ENCODE measurements around the gene CDYL2. TPM values are rescaled to one million over a fixed set of nuclear protein-coding genes. Genes with fewer than 3 reads are reported as not detected.

Gene CDYL2
- total RNA-seq, 1 donor from 2014 or later: 5.4 TPM

DNA sequence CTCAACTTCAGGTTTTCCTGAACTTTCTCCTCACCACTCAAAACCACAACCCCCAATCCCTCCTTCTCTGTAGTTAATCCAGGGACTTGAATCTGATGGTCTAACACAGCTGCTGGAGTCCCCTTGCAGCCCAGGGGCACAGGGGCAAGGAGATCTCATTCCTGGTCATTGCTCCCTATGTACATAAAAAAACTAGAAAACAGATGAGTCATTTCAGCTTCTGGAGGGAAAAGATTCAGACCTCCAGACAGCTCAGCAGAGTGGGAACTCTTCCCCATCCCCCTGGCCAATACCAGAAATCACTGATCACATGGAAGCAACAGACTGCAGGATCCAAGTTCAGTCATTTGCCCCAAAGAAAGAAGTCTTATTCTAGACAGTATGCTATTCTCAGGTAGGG is 201.5 kb downstream of the CDYL2 start:
- TF ChIP-seq, protein P1, sequence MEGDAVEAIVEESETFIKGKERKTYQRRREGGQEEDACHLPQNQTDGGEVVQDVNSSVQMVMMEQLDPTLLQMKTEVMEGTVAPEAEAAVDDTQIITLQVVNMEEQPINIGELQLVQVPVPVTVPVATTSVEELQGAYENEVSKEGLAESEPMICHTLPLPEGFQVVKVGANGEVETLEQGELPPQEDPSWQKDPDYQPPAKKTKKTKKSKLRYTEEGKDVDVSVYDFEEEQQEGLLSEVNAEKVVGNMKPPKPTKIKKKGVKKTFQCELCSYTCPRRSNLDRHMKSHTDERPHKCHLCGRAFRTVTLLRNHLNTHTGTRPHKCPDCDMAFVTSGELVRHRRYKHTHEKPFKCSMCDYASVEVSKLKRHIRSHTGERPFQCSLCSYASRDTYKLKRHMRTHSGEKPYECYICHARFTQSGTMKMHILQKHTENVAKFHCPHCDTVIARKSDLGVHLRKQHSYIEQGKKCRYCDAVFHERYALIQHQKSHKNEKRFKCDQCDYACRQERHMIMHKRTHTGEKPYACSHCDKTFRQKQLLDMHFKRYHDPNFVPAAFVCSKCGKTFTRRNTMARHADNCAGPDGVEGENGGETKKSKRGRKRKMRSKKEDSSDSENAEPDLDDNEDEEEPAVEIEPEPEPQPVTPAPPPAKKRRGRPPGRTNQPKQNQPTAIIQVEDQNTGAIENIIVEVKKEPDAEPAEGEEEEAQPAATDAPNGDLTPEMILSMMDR (conservative IDR thresholded peaks at IDR 0.05; ENCODE audit: low read depth, low read length): no peak
- DNase-seq (ENCODE audit: low read depth): no peak
- H3K4me3 ChIP-seq (ENCODE audit: low read depth, low read length): no peak overlapping the region

GRCh38 chr16:80601182-80601581 is 203.2 kb downstream of the CDYL2 start:
- TF ChIP-seq, protein P1 (conservative IDR thresholded peaks at IDR 0.05; ENCODE audit: low read depth, low read length): no peak
- DNase-seq (ENCODE audit: low read depth): no peak
- no peak overlapping the region for H3K4me3 ChIP-seq (ENCODE audit: low read depth, low read length)

DNA sequence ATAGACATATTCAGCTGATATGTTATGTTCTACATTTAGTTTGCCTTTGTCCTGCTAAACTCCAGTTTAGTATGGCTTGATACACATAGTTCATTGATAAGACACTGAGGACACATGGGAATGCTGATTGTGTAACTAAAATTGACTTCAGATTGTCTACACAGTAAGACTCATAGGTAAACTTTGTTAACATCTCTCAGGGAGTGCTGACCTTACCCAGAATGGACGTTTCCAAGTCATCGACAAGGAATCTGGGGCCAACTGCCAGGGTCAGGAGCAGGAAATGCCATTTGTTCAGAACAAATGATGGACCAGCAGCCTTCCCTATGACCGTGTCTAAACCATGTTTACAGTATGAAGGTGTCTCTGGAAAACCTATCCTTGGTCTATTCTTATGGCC is 204.9 kb downstream of the CDYL2 start:
- TF ChIP-seq, protein P1 (conservative IDR thresholded peaks at IDR 0.05; ENCODE audit: low read depth, low read length): no peak
- DNase-seq (ENCODE audit: low read depth): no peak

DNA sequence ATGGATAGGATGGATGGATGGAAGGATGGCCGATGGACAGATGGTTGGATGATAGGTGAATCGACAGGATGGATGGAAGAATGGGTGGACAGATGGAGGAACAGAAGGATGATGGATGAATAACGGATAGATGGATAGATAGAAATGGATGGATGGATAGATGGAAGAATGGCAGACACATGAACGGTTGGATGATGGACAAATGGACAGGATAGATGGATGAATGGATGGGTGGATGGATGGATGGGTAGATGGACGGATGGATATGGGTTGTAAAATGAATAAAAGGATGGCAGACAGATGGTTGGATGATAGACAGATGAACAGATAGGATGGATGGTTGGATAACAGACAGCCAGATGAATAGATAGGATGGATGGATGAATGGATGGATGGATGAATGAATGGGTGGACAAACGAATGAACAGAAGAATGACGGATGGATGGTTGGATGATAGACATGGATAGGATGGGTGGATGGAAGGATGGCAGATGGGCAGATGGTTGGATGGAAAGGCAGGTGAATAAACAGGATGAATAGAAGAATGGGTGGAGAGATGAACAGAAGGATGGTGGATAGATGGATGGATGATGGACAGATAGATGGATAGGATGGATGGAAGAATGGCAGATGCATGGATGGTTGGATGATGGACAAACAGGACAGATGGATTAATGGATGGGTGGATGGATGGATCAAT is 207.7 kb downstream of the CDYL2 start:
- H3K4me3 ChIP-seq (ENCODE audit: low read depth, low read length): no peak overlapping the region
- DNase-seq (ENCODE audit: low read depth): no peak
- TF ChIP-seq, protein P1 (conservative IDR thresholded peaks at IDR 0.05; ENCODE audit: low read depth, low read length): no peak

More for the DNA sequence above, 204.9 kb downstream of the CDYL2 start:
- no peak overlapping the region for H3K4me3 ChIP-seq (ENCODE audit: low read depth, low read length)

DNA sequence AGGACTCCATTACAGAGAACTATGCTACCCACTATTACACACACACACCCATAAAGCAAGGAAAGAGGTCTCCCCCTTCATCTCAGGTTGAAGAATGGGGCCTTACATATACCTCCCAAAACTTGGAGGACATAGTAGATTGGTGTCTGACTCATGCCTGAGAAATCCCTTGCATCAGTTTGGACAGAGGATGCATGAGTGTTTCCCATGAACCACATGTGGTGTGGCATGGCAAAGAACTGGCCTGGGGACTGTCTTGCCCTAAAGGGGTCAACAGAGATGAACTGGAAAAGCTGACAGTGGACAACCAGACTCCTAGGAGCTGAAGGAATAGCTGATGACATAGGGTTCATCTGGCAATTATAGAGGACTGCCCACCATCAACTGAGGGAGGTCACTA is 209.6 kb downstream of the CDYL2 start:
- TF ChIP-seq, protein P1 (conservative IDR thresholded peaks at IDR 0.05; ENCODE audit: low read depth, low read length): no peak
- DNase-seq (ENCODE audit: low read depth): no peak
- H3K4me3 ChIP-seq (ENCODE audit: low read depth, low read length): no peak overlapping the region

DNA sequence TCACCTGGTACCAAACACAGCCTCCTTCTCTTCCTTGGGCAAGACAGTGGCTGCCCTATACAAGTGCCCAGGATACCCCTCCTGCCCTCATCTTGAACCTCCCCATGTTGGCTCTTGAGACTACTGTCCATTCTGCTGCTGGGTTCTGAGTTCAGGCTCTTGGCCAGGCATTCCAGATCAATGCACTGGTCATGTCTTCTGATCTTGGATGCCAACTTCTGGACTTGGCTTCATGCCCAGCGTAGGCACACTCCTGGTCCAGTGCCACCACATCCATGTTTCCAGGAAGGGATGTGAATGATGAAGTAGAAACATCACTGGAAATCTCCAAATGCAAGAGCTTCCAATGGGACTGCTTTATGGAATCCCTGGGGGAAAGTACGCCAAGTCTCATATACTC is 212.1 kb downstream of the CDYL2 start:
- H3K4me3 ChIP-seq (ENCODE audit: low read depth, low read length): no peak overlapping the region
- TF ChIP-seq, protein P1 (conservative IDR thresholded peaks at IDR 0.05; ENCODE audit: low read depth, low read length): no peak
- no peak for DNase-seq (ENCODE audit: low read depth)

Measured in epithelial cell of proximal tubule (primary cell).